HEK293 (cell line): ENCODE data around the gene KBTBD2.

Experiments used
- CTCF ChIA-PET: fragments of 350-600 bp; formaldehyde crosslinking; extraction: SDS; loops from one replicate; lab custom pipeline; 2021; ENCODE audit warnings: antibody characterized with exemption; lab: Yijun Ruan, JAX
- POLR2A ChIA-PET: fragments of 300-600 bp; formaldehyde crosslinking; extraction: SDS; loops from one replicate; lab custom pipeline; 2020; ENCODE audit warnings: antibody characterized with exemption, inconsistent platforms; lab: Yijun Ruan, JAX
- H3K27ac ChIP-seq: fragments of 200-500 bp; sonication (Bioruptor generic); 2 replicates; pipeline ENCODE4 v1.5.1; 2014; ENCODE audit warnings: low read depth, low read length, control low read depth, inconsistent platforms; ENCODE audit errors: extremely low read depth
- H3K36me3 ChIP-seq, 2 experiments: fragments of 200-500 bp in 1 of 2; sonication (Bioruptor generic) in 1 of 2; 1 replicate in 1 of 2; 2 replicates in 1 of 2; pipeline ENCODE4 v1.5.1; 2014 to 2017; ENCODE audit warnings: inconsistent platforms in 2 of 2, low read length in 2 of 2; ENCODE audit not compliant: control insufficient read depth in 2 of 2, insufficient read depth in 1 of 2
- H3K4me1 ChIP-seq: fragments of 200-500 bp; sonication (Bioruptor generic); 2 replicates; pipeline ENCODE4 v1.5.1; 2014; ENCODE audit warnings: mild to moderate bottlenecking, low read length, inconsistent platforms; ENCODE audit not compliant: control insufficient read depth, insufficient read depth
- H3K4me3 ChIP-seq: 2 replicates; pipeline ENCODE4 v1.5.1; 2011; ENCODE audit warnings: low read depth, mild to moderate bottlenecking, control low read depth, low read length, moderate library complexity
- H3K9me3 ChIP-seq: fragments of 200-500 bp; sonication (Bioruptor generic); 2 replicates; pipeline ENCODE4 v1.5.1; 2014; ENCODE audit warnings: low read depth, low read length, inconsistent platforms; ENCODE audit not compliant: control insufficient read depth, insufficient read depth
- GFI1B ChIP-seq: fragments of 450-650 bp; formaldehyde crosslinking; IDR thresholded peaks from 2 replicates; pipeline ENCODE4 v1.5.1; 2016; ENCODE audit warnings: missing biosample characterization, missing genetic modification characterization
- KLF16 ChIP-seq: fragments of 450-650 bp; formaldehyde crosslinking; IDR thresholded peaks from 2 replicates; pipeline ENCODE4 v1.5.1; 2017; ENCODE audit warnings: missing biosample characterization, missing genetic modification characterization
- KLF9 ChIP-seq: fragments of 450-650 bp; formaldehyde crosslinking; IDR thresholded peaks from 2 replicates; pipeline ENCODE4 v1.5.1; 2016; ENCODE audit warnings: missing biosample characterization, missing genetic modification characterization, low read depth
- SALL2 ChIP-seq: fragments of 450-650 bp; formaldehyde crosslinking; IDR thresholded peaks from 2 replicates; pipeline ENCODE4 v1.5.0; 2017; ENCODE audit warnings: missing biosample characterization, mild to moderate bottlenecking, missing genetic modification characterization, borderline replicate concordance
- SETDB1 ChIP-seq: IDR thresholded peaks from one replicate; pipeline ENCODE4 v1.6.1; 2017; ENCODE audit warnings: mild to moderate bottlenecking, low read length, moderate library complexity, mixed read lengths; ENCODE audit not compliant: insufficient read length
- ZBTB17 ChIP-seq: fragments of 450-650 bp; formaldehyde crosslinking; IDR thresholded peaks from 2 replicates; pipeline ENCODE4 v1.5.1; 2016; ENCODE audit warnings: missing biosample characterization, missing genetic modification characterization
- ZFHX2 ChIP-seq: fragments of 450-650 bp; formaldehyde crosslinking; conservative IDR thresholded peaks from 2 replicates; pipeline ENCODE4 v1.5.1; 2016; ENCODE audit warnings: missing biosample characterization, missing genetic modification characterization
- ZFP69B ChIP-seq: fragments of 450-650 bp; formaldehyde crosslinking; IDR thresholded peaks from 2 replicates; pipeline ENCODE4 v1.5.1; 2016; ENCODE audit warnings: missing biosample characterization, missing genetic modification characterization
- ZNF155 ChIP-seq: fragments of 450-650 bp; formaldehyde crosslinking; IDR thresholded peaks from 2 replicates; pipeline ENCODE4 v1.5.1; 2016; ENCODE audit warnings: missing biosample characterization, missing genetic modification characterization
- ZNF174 ChIP-seq: fragments of 450-650 bp; formaldehyde crosslinking; IDR thresholded peaks from 2 replicates; pipeline ENCODE4 v1.5.0; 2017; ENCODE audit warnings: missing biosample characterization, mild to moderate bottlenecking, missing genetic modification characterization
- ZNF248 ChIP-seq: fragments of 450-650 bp; formaldehyde crosslinking; IDR thresholded peaks from 2 replicates; pipeline ENCODE4 v1.5.1; 2017; ENCODE audit warnings: missing biosample characterization, missing genetic modification characterization
- ZNF292 ChIP-seq: fragments of 450-650 bp; formaldehyde crosslinking; IDR thresholded peaks from 2 replicates; pipeline ENCODE4 v1.5.1; 2016; ENCODE audit warnings: low read depth, missing biosample characterization, missing genetic modification characterization, borderline replicate concordance
- ZNF350 ChIP-seq: fragments of 450-650 bp; formaldehyde crosslinking; IDR thresholded peaks from 2 replicates; pipeline ENCODE4 v1.5.0; 2017; ENCODE audit warnings: missing biosample characterization, mild to moderate bottlenecking, missing genetic modification characterization
- ZNF423 ChIP-seq: fragments of 450-650 bp; formaldehyde crosslinking; IDR thresholded peaks from 2 replicates; pipeline ENCODE4 v1.5.1; 2016; ENCODE audit warnings: missing biosample characterization, missing genetic modification characterization
- ZNF549 ChIP-seq: fragments of 450-650 bp; IDR thresholded peaks from 2 replicates; pipeline ENCODE4 v1.5.1; 2018; ENCODE audit warnings: missing biosample characterization, missing genetic modification characterization, mild to moderate bottlenecking, inconsistent platforms, moderate library complexity
- ZNF561 ChIP-seq: fragments of 450-650 bp; IDR thresholded peaks from 2 replicates; pipeline ENCODE4 v1.5.1; 2018; ENCODE audit warnings: missing biosample characterization, missing genetic modification characterization, borderline replicate concordance
- ZNF571 ChIP-seq: fragments of 450-650 bp; formaldehyde crosslinking; IDR thresholded peaks from 2 replicates; pipeline ENCODE4 v1.5.0; 2017; ENCODE audit warnings: missing biosample characterization, missing genetic modification characterization
- ZNF600 ChIP-seq: fragments of 450-650 bp; formaldehyde crosslinking; IDR thresholded peaks from 2 replicates; pipeline ENCODE4 v1.5.1; 2016; ENCODE audit warnings: missing biosample characterization, missing genetic modification characterization
- ZNF830 ChIP-seq: fragments of 450-650 bp; IDR thresholded peaks from 2 replicates; pipeline ENCODE4 v1.5.0; 2018; ENCODE audit warnings: missing biosample characterization, missing genetic modification characterization, low read depth, mild to moderate bottlenecking, moderate library complexity
- TF ChIP-seq, protein P1 (sequence below): fragments of 450-650 bp; formaldehyde crosslinking; IDR thresholded peaks from 2 replicates; pipeline ENCODE4 v1.5.1; 2016; ENCODE audit warnings: missing biosample characterization, missing genetic modification characterization
- TF ChIP-seq, protein P2 (sequence below): fragments of 450-650 bp; formaldehyde crosslinking; IDR thresholded peaks from 2 replicates; pipeline ENCODE4 v1.5.1; 2016; ENCODE audit warnings: missing biosample characterization, missing genetic modification characterization
- TF ChIP-seq, protein P3 (sequence below): fragments of 450-650 bp; formaldehyde crosslinking; IDR thresholded peaks from 2 replicates; pipeline ENCODE4 v1.5.1; 2016; ENCODE audit warnings: missing biosample characterization, missing genetic modification characterization

The KBTBD2 gene

GRCh38 chr7:32893722-32894121 is 2.2 kb upstream of the KBTBD2 start:
- H3K9me3 ChIP-seq = no peaks in the 10 kb centered on the region
- TF ChIP-seq ZNF830 (tag by site-specific recombination) = no peak
- TF ChIP-seq ZNF350 = no peak
- no peak for TF ChIP-seq ZNF292 (tag by site-specific recombination)
- TF ChIP-seq, all 188 proteins: peak for 0
- Histone ChIP-seq H3K27ac (no peak overlapping the region), H3K4me1 (no peaks in the 10 kb centered on the region; the same call in none of the 2 replicates), H3K36me3 (no peaks in the 10 kb centered on the region), H3K4me3 (no peak overlapping the region)
- ChIA-PET CTCF (interaction anchor here (0.9 to 2.1 kb wide), 3 partner anchors 47 to 146 kb away, joined by 4 to 12 read pairs (median 5); no protein-coding TSS in a partner anchor), POLR2A (interaction anchor here (3.9 kb wide), 1 partner anchor 49 kb away, joined by 16 read pairs; no protein-coding TSS in a partner anchor)

- H3K9me3 ChIP-seq = no peaks in the 10 kb centered on the region
- POLR2A ChIA-PET = interaction anchor here (0.6 to 3.9 kb wide), 4 partner anchors 45 to 397 kb away, joined by 3 to 16 read pairs (median 6); partner anchors contain the start of gene NT5C3A
- H3K4me1 ChIP-seq = peaks cover 4% of the 10 kb centered on the region
- no peak overlapping the region; the same call in 1 of the 2 replicates for H3K4me3 ChIP-seq
- TF ChIP-seq ZNF423 (tag by site-specific recombination) (no peak), ZNF174 (no peak), GFI1B (tag by site-specific recombination) (no peak)
- H3K27ac ChIP-seq = no peak overlapping the region
- no peaks in the 10 kb centered on the region for H3K36me3 ChIP-seq
- CTCF ChIA-PET = interaction anchor here (0.7 to 2.1 kb wide), 3 partner anchors 10 to 50 kb away, joined by 4 to 12 read pairs (median 5); no protein-coding TSS in a partner anchor
Observed at GRCh38 chr7:32893207-32893524, 1.6 kb upstream of the KBTBD2 start.

GRCh38 chr7:32892521-32893206 is 1.1 kb upstream of the KBTBD2 start:
- Histone ChIP-seq H3K4me3 (peak overlapping the region; percentile 87), H3K36me3 (no peaks in the 10 kb centered on the region), H3K27ac (peak overlapping the region; percentile 99), H3K9me3 (no peaks in the 10 kb centered on the region), H3K4me1 (peaks cover 9% of the 10 kb centered on the region)
- ChIA-PET CTCF (interaction anchor here (0.7 to 2.1 kb wide), 3 partner anchors 9 to 50 kb away, joined by 4 to 12 read pairs (median 5); no protein-coding TSS in a partner anchor), POLR2A (interaction anchor here (0.6 to 3.9 kb wide), 4 partner anchors 46 to 397 kb away, joined by 3 to 16 read pairs (median 6); partner anchors contain the start of gene NT5C3A)
- TF ChIP-seq ZFP69B (tag by site-specific recombination) = 0 out of 2 replicates have a peak, but pooled peaks have one; percentile 2
- TF ChIP-seq ZFHX2 (tag by site-specific recombination) = peak; percentile 3; the same call in 1 of the 2 replicates
- no peak for TF ChIP-seq ZNF155 (tag by site-specific recombination)
- no peak for TF ChIP-seq ZNF571 (tag by site-specific recombination)
- TF ChIP-seq ZNF561 (tag by site-specific recombination) = 0 out of 2 replicates have a peak, but pooled peaks have one; percentile 6
- no peak for TF ChIP-seq SALL2 (tag by site-specific recombination)
- TF ChIP-seq SETDB1 = no peak
- 0 out of 2 replicates have a peak, but pooled peaks have one; percentile 2 for TF ChIP-seq KLF9 (tag by site-specific recombination)
- TF ChIP-seq KLF16 (tag by site-specific recombination) = no peak
- no peak; the same call in 1 of the 2 replicates for TF ChIP-seq ZNF600 (tag by site-specific recombination)
- no peak for TF ChIP-seq ZNF248 (tag by site-specific recombination)
- TF ChIP-seq, protein P1, sequence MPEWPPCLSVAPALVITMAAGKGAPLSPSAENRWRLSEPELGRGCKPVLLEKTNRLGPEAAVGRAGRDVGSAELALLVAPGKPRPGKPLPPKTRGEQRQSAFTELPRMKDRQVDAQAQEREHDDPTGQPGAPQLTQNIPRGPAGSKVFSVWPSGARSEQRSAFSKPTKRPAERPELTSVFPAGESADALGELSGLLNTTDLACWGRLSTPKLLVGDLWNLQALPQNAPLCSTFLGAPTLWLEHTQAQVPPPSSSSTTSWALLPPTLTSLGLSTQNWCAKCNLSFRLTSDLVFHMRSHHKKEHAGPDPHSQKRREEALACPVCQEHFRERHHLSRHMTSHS = no peak
- peak; percentile 50 for TF ChIP-seq ZBTB17 (tag by site-specific recombination)
- TF ChIP-seq, protein P2, sequence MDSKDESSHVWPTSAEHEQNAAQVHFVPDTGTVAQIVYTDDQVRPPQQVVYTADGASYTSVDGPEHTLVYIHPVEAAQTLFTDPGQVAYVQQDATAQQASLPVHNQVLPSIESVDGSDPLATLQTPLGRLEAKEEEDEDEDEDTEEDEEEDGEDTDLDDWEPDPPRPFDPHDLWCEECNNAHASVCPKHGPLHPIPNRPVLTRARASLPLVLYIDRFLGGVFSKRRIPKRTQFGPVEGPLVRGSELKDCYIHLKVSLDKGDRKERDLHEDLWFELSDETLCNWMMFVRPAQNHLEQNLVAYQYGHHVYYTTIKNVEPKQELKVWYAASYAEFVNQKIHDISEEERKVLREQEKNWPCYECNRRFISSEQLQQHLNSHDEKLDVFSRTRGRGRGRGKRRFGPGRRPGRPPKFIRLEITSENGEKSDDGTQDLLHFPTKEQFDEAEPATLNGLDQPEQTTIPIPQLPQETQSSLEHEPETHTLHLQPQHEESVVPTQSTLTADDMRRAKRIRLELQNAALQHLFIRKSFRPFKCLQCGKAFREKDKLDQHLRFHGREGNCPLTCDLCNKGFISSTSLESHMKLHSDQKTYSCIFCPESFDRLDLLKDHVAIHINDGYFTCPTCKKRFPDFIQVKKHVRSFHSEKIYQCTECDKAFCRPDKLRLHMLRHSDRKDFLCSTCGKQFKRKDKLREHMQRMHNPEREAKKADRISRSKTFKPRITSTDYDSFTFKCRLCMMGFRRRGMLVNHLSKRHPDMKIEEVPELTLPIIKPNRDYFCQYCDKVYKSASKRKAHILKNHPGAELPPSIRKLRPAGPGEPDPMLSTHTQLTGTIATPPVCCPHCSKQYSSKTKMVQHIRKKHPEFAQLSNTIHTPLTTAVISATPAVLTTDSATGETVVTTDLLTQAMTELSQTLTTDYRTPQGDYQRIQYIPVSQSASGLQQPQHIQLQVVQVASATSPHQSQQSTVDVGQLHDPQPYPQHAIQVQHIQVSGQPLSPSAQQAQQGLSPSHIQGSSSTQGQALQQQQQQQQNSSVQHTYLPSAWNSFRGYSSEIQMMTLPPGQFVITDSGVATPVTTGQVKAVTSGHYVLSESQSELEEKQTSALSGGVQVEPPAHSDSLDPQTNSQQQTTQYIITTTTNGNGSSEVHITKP (tag by site-specific recombination) = 0 out of 2 replicates have a peak, but pooled peaks have one; percentile 49
- TF ChIP-seq, protein P3, sequence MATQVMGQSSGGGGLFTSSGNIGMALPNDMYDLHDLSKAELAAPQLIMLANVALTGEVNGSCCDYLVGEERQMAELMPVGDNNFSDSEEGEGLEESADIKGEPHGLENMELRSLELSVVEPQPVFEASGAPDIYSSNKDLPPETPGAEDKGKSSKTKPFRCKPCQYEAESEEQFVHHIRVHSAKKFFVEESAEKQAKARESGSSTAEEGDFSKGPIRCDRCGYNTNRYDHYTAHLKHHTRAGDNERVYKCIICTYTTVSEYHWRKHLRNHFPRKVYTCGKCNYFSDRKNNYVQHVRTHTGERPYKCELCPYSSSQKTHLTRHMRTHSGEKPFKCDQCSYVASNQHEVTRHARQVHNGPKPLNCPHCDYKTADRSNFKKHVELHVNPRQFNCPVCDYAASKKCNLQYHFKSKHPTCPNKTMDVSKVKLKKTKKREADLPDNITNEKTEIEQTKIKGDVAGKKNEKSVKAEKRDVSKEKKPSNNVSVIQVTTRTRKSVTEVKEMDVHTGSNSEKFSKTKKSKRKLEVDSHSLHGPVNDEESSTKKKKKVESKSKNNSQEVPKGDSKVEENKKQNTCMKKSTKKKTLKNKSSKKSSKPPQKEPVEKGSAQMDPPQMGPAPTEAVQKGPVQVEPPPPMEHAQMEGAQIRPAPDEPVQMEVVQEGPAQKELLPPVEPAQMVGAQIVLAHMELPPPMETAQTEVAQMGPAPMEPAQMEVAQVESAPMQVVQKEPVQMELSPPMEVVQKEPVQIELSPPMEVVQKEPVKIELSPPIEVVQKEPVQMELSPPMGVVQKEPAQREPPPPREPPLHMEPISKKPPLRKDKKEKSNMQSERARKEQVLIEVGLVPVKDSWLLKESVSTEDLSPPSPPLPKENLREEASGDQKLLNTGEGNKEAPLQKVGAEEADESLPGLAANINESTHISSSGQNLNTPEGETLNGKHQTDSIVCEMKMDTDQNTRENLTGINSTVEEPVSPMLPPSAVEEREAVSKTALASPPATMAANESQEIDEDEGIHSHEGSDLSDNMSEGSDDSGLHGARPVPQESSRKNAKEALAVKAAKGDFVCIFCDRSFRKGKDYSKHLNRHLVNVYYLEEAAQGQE (tag by site-specific recombination) = 0 out of 2 replicates have a peak, but pooled peaks have one; percentile 1
- TF ChIP-seq ZNF549 = no peak
